ENCODE data around the gene WDR45B. TPM values are rescaled to one million over a fixed set of nuclear protein-coding genes. Genes with fewer than 3 reads are reported as not detected.

Gene WDR45B
- polyA plus RNA-seq, 4 donors, result 95.2 to 105 (median 101) TPM

DNA sequence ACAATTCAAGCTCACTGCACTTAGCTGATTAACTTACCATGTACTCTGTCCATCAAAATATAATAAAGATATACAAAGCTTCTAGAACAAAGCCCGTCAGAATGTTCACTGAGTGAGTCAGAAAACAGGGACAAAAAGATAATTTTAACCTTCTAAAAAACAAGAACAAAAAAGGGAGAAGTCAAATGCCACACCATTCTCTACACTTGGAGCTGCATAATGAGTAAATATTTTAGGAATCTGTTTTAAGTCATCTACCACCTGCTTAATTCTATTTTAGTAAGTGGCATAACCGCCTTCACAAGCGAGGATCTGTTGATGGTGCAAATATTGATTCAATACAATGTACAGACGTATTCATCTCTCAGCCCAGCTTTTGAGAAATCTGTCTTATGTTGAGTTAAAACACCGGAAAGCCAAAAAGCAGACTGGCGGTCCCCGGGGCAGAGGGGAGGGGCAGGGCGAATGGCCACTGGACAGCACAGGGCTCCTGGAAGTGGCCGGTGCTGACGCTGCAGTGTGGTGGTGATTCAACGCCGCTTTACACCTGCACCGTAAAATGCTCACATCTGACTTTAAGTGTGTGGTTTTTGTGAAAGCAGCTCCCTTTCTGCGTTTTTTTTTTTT lies 30.1 kb upstream of the WDR45B start:
- no peak for DNase-seq (ENCODE audit: low read depth in 4 of 4, low spot score in 2 of 4)

- no peak for DNase-seq (ENCODE audit: low read depth in 4 of 4, low spot score in 2 of 4)
Observed at GRCh38 chr17:82677353-82677925, 29.2 kb upstream of the WDR45B start.

DNA sequence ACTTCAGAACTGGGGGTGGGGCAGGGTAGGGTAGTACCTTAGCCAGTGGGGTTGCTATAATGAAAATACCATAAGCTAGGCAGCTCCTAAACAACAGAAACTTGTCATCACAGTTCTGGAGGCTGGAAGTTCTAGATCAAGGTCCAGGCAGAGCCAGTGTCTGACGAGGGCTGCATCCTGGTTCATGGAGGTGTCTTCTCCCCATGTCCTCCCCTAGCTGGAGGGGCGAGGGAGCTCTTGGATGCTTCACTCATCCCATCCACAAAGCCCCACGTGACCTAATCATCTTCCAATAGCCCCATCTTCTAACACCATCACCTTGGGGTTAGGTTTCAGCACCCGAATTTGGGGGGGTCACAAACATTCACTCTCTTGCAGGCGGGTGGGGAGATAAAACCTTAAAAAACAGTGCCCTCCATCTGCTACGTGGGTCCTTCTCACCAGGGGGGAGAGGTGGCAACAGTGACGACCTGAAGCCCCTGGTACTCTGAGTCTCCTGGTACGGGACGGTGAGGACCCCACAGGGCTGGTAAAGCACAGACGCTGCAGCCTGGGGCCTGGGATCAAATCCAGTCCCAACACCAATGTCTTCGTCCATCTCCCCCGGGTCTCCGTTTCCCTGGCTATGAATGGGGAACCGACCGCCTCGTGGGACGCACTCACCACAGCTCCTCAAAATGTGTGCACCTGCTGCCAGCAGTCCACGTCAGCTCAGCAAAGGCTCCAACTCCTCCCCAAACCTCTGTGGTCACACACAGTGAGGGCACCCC lies 27.4 kb upstream of the WDR45B start:
- DNase-seq (ENCODE audit: low read depth in 4 of 4, low spot score in 2 of 4), result no peak

DNA sequence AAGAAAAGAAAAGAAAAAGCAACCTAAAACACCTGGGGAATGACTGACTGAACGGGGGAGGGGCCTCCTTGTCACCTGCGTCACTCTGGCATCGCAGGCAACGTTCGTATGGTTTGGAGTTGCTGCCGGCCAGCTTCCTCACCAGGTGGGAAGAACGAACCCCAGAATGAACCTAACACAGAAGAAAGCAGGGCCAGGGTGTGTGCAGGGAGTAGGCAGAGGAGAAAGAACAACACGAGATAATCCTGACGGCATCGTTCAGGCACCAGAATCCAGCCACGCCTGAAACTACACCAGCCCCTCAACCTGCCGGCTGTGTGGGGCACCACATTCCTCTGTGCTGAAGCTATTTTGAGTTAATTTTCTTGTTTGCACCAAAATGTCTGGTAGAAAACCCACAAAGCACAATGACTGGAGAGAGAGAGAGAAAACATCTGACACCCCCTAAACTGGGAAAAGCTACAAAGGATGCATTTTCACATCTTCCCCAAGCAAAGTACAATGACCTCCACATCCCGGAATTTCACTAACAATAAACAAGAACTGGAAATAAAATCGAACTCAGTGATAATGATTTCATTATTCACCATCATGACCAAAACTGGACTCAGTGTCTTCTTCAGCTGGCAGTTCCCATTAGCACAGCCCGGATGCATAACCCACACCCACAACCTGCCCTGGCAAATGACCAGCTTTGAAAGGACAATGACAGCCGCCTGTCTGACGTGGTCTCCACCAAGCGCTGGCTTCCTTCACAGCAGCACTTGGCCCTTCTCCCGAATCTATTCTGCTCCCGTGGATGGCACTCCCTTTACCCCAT lies 26.6 kb upstream of the WDR45B start:
- no peak for DNase-seq (ENCODE audit: low read depth in 4 of 4, low spot score in 2 of 4)

- no peak for DNase-seq (ENCODE audit: low read depth in 4 of 4, low spot score in 2 of 4)
Observed at GRCh38 chr17:82670661-82671450, 22.6 kb upstream of the WDR45B start.

DNA sequence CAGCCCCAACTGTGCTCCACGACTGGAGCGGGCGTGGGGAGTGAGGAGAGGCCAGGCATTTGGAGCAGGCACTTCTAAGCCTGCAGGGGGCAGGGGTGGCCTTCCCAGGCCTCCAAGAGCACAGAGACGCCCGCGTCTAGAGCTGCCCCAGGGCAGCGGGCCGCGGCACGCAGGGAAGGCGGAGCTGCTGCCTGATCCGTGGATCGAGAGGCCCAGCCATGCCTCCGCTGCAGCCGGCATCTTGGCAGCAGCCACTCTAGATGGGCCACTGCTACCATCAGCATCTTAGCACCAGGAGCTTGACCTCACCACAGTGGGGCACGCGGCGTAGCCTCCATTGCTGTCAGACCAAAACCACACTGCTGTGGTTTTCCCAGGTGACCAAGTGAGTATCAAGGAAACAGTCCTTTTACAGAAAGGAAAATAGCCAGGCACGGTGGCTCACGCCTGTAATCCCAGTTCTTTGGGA lies 20.4 kb upstream of the WDR45B start:
- DNase-seq (ENCODE audit: low read depth in 4 of 4, low spot score in 2 of 4), result no peak

DNA sequence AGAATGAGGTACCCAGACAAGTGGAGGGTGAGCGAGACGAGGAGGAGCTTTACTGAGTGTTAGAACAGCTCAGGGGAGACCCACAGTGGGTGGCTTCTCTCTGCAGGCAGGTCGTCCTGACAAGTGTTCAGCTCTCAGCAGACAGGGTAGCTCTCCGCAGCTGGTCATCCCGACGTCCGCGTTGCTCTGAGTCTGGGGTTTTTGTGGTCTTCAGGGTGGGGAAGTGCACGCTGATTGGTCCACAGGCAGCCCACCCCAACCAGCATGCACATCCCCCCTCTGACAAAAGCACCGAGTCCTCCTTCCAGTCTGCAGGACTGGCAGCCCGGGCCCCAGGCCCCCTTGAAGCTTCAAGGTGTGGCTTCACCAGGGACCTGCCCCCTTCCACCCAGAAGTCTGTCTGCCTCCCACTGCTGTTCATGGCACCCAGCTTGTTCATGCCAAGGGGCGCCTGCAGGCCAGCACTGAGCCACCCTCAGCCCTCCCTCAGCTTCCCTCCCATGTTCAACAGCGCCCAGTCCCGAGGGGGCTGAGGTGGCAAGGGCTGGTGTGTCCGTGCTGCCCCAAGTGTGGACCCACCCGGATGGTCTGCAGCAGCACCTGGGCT lies 19.9 kb upstream of the WDR45B start:
- DNase-seq (ENCODE audit: low read depth in 4 of 4, low spot score in 2 of 4), result no peak

DNA sequence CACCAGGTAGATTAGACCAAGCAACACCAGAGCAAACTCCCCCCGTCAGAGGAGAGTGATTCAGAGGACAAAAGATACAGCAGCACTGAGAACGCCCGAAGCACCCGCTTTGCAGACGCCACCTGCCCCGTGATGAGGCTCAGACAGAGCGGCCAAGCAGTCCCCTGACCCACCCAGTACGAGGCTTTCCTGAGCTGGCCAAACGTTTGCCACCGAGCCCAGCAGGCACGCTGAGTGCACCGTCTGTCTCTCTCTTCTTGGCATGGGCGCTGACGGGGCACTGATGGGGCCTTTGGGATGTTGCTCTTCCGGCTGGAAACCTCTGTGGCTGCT lies 19.4 kb upstream of the WDR45B start:
- DNase-seq (ENCODE audit: low read depth in 4 of 4, low spot score in 2 of 4), result no peak

GRCh38 chr17:82666931-82667667 lies 18.9 kb upstream of the WDR45B start:
- DNase-seq (ENCODE audit: low read depth in 4 of 4, low spot score in 2 of 4), result no peak

GRCh38 chr17:82665891-82666290 lies 17.6 kb upstream of the WDR45B start:
- DNase-seq (ENCODE audit: low read depth in 4 of 4, low spot score in 2 of 4), result no peak

DNA sequence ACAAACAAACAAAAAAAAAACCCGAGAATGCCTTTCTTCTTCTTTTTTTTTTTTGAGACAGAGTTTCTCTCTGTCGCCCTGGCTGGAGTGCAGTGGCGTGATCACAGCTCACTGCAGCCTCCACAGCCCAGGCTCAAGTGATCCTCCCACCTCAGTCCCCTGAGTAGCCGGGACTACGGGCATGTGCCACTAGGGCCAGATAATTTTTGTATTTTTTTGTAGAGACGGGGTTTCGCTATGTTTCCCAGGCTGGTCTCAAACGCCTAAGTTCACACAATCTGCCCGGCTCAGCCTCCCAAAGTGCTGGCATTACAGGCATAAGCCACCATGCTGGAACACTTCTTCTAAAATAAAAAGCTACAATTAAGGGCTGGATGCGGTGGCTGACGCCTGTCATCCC lies 17.0 kb upstream of the WDR45B start:
- DNase-seq (ENCODE audit: low read depth in 4 of 4, low spot score in 2 of 4), result no peak

GRCh38 chr17:82664701-82665182 lies 16.5 kb upstream of the WDR45B start:
- no peak for DNase-seq (ENCODE audit: low read depth in 4 of 4, low spot score in 2 of 4)

DNA sequence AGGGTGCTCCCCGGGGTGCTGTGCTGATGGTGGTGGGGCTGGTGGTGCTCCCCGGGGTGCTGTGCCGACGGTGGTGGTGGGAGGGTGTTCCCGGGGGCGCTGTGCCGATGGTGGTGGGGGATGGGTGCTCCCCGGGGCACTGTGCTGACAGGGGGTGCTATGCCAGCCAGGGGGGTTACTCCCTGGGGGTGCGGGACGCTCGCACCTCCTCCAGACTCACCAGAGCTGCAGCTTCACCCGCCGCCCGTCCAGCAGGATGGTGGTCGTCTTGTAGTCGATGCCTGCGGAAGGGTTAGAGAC lies 16.0 kb upstream of the WDR45B start:
- DNase-seq (ENCODE audit: low read depth in 4 of 4, low spot score in 2 of 4), result no peak

- no peak for DNase-seq (ENCODE audit: low read depth in 4 of 4, low spot score in 2 of 4)
Observed at GRCh38 chr17:82663381-82664275, 15.4 kb upstream of the WDR45B start.

- no peak for DNase-seq (ENCODE audit: low read depth in 4 of 4, low spot score in 2 of 4)
Observed at GRCh38 chr17:82662711-82663261, 14.5 kb upstream of the WDR45B start.

GRCh38 chr17:82661717-82662683 lies 13.8 kb upstream of the WDR45B start:
- no peak for DNase-seq (ENCODE audit: low read depth in 4 of 4, low spot score in 2 of 4)

- no peak for DNase-seq (ENCODE audit: low read depth in 4 of 4, low spot score in 2 of 4)
Observed at GRCh38 chr17:82659886-82660285, 11.6 kb upstream of the WDR45B start.
